Measurements from ENCODE around the gene MYCL.
A peak's percentile ranks its signal among the peaks of the same experiment; 100 is the strongest.

MYCL gene, protein sequence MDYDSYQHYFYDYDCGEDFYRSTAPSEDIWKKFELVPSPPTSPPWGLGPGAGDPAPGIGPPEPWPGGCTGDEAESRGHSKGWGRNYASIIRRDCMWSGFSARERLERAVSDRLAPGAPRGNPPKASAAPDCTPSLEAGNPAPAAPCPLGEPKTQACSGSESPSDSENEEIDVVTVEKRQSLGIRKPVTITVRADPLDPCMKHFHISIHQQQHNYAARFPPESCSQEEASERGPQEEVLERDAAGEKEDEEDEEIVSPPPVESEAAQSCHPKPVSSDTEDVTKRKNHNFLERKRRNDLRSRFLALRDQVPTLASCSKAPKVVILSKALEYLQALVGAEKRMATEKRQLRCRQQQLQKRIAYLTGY

DNA sequence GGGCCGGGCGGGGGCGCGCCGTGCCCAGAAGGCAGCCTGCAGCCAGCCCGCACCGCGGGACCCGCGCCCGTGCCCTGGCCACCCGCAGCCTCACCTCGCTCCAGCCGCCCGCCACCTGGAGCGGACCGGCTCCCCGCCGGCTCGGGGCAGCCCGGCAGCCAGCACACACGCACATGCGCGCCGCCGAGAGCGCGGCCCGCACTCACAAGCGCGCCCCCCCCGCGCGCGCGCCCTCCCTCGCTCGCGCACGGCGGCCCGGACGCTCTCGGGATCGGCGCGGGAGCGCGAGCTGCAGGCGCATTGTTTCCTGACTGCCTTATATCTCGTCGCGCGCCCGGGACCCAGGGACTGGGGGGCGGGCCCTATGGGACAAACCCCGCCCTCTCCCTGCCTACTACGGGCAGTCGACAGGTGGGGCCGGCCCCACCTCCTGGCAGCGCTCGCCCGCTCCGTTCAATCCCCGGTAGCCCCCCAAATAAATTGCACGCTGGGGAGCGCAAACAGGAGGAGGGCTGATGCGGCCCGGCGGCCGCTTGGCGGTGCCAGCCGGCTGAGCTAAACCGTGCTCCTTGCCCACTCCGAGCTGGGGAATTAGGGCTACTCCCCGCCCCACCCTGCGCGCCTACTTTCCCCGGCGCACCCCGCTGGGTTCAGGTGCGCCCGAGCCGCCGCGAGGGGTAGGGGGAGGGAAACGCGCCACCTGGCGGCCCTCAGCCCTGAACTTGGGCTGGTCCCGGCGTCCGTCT, at the start of gene MYCL:
Gene MYCL (minus strand): TSS at position 204 of the 746 bp plus-strand sequence. CDS start 483 bp downstream, outside the sequence.
- peak; percentile 57 for DNase-seq

DNA sequence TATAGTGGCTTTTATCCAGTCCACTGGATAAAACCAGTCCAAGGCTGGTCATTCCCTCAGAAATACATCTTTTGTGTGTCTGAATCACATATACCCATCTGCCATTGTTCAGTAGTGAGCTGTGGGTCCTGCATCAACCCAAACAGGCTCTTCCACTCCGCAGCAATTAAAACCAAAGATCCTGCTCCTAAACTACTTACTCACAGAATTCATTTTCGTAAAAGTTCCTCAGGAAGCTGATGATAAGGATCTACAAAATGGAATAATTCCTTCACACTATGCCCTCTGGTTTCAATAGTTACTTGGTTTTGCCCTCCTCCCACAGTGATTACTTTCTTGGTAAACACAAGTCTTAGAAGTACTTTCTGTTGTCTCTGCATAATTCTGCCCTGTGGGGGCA, 48.2 kb upstream of the MYCL start:
- DNase-seq, result no peak

DNA sequence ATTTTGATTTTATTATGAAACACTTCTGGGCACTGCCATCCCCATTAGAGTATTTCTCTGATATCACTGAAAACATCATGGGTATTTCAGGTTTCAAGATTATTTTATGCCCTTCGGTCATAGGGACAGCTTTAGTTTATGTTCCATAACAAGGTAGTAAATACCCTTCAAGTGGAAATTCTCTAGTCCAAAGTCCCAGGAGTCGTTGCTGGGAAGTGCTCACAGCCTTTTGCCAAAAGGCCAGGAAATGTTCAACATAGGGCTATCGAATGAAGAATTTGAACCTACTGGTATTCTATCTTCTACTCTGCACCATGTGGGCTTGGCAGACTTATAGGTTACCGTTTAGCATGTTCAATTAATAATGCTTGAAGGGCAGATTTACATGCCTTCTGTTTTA, 45.5 kb upstream of the MYCL start:
- DNase-seq, result no peak

DNA sequence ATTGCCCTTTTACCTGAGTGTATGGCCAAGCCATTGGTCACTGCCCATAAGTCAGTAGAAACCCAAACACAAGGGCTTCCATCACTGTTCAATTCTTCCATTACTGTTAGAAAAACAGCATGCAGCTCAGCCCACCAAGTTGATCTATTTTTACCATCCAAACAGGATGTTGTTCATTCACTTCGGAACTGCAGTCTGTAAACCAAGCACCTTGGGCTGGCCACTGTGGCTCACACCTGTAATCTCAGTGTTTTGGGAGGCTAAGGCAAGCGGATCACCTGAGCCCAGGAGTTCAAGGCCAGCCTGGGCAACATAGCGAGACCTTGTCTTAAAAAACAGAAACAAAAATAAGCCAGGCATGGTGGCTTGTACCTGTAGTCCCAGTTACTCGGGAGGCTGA, 44.5 kb upstream of the MYCL start:
- no peak for DNase-seq

DNA sequence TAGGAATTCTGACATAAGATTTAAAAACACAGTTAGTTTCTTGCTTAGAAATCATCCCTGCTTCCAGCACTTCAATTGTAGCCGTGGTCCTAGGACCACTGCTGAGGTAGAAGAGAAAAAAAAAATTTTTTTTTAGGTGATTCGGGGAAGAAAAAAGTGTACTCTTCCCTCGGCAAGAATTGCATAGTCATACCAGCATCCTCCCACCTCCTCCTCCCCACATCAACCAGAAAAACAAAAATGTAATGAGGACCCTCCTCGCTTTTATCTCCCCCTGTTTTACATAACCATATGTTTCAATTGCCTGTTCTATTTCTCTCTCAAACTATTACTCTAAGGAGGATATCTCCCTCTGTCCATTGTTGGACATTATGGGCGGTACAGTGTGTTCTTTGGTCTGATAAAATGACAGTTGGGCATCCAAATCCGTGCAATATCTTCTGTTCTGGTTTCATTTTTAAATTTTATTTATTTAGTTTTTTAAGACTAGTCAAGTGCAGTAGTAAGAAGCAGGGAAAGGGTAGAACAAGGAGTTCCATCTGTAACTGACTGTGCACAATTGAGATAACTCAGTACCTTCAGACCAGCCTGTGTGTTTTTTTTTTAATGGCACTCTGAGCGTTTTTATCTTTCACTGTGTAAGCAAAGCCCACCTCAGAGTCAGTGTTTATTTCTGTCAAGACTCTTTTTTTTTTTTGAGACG, 42.8 kb upstream of the MYCL start:
- no peak for DNase-seq

DNA sequence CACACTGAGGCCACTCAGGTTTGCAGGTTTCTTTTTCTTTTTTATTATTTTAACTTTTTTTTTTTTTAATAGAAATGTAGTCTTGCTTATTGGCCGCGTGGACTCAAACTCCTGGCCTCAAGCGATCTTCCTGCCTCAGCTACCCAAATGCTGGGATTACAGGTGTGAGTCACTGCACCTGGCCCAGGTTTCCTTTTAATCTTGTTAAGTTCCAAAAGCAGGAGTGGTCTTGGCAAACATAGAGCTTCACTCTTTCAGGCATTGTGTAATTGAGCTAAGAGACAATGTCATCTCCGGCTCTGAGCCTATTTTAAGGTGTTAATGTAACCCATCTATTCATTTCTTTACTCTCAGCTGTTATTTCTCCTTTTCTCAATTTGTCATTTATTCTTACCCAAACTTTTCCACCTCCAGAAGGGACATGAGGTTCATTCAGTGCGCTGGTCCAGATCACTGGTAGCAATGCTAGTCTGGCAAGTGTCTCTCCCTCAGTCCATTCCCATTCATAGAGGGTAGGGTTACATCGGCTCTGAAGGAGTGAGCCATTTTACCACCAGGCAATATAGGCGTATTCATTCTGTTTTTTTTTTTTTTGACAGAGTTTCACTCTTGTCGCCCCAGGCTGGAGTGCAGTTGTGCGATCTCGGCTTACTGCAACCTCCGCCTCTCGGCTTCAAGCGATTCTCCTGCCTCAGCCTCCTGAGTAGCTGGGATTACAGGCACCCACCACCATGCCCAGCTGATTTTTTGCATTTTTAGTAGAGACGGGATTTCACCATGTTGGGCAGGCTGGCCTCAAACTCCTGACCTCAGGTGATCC, 42.0 kb upstream of the MYCL start:
- no peak for DNase-seq

DNA sequence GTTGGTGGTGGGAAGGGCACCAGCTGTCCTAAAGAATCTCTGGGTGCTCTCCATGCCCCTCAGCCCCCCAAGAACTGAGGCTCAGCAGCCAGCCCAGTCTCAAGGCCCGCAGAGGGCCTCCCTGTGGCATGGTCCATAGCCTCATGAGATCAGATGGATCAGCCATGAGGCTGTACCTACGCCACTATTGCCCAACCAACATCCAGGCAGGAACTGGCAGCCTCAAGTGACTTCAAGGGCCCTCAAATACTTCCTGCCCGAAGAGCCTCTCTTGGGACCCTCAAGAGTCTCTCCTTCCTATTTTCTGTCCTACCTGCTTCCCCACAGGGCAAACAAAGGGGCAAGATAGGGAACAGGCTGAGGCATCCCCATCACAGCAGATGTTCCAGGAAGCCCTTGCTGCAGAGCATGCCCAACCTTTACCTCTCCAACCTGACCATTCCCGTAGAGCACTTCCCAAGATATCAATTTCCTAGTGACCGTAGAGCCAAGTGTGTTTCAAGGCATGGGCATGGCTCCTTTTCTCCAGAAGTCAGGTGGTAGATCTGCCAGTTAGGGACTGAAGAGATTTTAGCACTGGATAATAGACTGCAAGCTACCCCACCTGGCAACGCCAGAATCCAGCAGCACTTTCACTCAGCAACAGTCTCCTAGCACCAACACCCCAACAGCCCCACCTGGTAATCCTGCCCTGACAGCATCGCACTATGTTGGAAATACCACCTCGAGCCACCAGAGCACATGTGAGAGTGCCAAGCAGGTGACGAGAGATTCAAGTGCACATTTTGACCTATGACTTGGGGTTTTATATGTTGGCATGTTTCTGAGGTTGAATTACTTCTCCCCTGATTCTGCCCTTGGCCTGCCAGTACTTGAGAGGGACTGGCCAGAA, 39.5 kb upstream of the MYCL start:
- DNase-seq, result no peak

DNA sequence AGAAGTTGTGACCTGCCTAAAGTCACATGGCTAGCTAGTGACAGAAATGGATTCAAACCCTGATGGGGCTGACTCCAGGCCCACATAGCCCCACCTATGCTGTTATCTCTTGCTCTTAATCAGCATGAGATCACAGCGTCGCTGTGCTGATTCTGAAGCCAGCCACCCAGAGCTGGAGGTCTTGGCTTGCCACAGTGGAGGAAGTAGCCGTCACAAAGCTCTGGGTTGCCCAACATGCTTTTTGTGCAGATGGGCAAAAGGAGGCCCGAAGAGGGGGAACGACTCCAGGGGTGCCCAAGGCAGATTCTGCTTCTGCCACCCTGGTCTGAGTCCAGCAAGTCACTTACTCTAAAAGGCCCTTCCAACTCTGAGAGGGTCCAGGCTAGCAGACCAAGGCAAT, 38.5 kb upstream of the MYCL start:
- DNase-seq, result no peak

DNA sequence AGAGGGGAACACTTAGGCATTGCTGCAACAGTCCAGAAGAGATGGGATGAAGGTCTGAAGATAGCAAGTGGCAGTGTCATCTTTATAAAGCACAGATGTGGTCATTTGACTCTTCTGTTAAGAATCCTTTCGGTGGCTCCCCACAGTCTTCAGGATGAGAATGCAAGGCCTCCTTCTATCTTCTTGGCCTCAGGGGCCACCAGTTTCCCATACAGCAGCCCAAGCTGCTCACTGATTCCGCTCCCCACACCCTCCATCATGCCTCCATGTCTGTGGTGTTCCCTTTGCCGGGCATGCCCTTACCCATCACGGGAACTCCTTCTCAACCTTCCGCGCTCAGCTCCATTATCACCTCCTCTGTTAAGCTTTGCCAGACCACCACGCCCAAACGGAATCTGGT, 37.1 kb upstream of the MYCL start:
- DNase-seq, result no peak

DNA sequence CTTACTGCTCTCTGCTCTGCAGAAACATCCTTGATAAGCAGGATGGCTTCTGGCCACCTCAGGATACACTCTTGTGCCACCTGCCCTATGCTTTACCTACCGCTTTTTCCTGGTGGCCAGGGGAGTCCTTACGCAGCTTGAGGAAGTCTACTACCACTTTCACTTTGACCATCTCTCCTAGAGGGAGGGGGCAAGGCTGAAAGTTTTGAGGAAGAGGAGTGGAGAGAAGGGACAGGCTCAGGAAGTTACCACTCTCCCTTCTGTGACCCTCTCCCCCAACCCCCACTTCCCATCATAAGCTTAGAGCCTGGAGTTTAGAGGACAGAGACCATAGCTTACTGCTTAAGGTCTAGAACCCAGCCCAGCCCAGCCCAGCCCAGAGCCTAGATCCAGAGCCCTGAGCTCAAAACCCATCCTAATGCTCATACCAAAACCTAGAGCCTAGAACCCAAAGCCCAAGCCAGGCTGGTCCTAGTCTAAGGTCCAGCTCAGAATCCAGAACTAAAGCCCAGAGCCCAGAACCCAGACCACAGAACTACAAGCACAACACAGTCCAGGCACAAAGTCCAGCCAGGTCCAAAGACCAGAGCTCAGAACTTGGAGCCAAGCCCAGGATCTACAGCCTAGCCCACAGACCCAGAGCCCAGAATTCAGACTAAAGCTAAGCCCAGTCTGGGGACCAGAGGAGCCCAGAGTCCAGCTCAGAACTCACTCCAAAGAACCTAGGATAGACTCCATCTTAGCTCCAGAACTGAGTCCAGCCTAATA, 35.2 kb upstream of the MYCL start:
- no peak for DNase-seq

DNA sequence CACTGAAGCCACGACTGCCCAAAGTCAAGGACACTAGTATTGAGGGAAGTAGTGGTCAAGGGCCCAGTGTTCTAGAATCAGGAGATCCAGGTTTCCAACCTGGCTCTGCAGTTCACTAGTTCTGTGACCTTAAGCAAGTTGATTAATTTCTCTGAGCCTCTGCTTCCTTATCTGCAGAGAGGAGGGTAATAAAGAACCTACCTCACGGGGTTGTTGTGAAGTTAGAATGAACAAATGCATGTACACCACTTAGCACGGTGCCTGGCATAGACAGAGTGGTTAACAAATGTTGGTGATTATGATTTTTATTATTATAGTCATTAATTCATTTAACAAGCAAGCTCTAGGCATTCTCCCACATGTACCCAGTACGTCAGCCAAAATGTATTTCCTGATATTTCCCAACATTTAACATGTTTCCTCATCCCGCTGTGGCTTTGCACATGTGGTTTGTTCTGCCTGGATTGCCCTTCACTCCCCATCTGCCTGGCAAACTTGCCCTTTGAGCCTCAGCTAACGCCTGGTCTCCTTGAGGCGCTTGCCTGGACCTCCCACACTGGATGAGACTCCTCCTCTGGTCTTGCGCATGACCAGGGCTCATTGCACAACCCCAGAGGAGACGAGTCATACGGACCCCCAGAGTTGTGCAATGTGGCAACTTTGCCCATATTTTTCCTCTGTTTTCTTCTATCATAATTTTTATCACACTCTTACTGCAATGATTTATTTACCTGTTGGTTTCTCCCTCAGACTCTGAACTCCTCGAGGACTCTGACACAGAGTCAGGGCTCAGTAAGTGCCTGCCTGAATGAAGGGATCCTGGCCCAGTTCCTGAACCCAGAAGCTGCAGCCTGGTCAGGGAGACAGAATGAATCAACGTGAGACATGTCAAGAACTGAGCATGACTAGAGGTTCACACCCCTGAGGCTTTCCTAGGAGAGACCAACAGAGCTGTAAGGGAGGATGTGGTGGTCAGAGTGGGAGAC, 32.5 kb upstream of the MYCL start:
- peak; percentile 100 for DNase-seq

DNA sequence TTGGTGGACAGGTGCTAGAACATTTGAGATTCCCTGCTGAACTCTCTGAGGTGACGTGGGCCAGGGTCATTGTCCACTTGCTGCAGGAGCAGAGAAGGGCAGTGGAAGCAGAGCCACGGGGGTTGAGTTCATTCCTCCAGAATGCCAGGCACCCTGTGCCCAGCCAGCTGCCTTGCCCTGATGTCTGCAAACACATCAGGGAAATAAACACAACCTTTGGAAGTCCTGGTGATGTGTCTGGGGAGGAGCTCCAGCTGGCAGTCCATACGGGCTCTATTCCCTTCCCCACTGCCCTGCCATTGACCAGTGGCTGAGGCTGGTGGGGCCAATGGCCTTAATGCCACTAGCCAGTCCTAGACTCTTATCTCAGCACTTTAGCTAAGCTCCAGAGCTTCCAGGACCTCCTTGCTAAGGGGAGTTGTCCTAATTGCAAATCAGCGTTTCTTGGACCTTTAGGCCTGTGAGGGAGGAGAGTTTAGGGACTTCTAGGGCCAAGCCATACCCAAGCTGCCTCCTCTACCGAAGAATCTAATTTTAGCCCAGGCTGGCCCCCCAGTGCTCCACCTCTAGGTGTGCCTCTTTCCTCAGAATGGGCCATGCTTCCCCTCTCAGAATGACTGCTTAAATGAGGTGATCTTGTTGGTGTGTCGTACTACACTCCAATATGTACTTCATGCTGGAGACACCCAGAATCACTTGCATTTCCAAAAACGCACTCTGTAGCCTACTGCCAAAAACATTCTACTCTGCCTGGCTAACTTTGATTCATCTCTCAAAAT, 27.3 kb upstream of the MYCL start:
- DNase-seq, result no peak

DNA sequence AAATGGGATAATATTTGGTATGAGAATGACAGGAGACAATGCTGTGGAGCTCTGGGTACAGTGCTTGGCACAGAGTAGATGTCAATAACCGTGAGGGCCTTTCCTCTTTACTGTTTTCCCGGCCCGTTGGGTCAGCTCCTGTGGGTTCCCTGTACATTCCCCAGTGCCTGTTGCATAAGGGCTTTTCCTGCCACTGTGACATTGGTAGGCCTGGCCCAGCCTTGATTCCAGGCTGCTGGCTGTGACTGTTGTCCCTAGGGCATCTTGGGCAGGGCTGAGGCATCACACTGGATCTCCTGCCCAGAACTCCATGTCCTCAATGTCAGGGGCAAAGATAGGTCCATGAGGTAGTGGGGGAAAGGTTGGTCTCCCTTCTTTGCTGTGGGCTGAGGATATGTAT, 25.8 kb upstream of the MYCL start:
- no peak for DNase-seq

DNA sequence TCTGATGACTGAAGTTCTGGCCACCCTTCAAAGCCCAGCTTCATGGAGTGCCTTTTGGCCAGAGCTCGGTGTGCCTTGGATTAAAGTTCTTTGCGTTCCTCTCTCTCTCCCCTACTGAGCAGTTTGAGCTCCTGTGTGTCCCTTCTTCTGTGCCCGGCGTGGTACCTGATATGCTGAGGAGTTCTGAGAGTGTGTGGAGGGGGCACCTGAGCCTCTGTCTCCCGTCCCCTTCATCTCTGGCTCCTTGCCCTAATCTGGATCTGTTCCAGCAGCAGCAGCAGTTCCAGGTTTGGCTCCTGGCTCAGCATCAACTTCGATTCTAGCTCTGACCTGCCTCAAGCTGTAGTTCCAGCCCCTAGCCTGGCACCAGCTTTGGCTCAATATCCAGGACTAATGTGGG, 25.1 kb upstream of the MYCL start:
- DNase-seq, result no peak

DNA sequence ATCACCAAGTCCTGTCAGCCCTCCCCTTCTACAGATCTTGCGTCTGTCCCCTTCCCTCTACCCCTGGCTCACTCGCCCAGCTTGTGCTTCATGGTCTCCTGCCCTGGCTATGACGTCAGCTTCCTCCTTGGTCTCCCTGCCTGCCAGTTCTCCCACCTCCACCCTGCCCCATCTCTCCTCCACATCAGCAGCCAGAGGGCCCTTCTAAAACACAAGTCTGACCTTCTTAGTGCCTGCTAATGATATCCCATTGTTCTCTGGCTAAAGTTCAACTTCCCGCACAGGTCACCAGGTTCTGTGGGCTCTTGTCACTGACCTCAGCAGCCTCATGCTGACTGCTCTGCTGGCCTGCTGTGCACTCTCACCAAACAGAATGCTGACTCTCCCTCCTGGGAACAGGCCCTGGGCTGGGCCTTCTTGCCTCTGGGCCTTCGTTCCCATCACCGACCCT, 24.7 kb upstream of the MYCL start:
- no peak for DNase-seq

DNA sequence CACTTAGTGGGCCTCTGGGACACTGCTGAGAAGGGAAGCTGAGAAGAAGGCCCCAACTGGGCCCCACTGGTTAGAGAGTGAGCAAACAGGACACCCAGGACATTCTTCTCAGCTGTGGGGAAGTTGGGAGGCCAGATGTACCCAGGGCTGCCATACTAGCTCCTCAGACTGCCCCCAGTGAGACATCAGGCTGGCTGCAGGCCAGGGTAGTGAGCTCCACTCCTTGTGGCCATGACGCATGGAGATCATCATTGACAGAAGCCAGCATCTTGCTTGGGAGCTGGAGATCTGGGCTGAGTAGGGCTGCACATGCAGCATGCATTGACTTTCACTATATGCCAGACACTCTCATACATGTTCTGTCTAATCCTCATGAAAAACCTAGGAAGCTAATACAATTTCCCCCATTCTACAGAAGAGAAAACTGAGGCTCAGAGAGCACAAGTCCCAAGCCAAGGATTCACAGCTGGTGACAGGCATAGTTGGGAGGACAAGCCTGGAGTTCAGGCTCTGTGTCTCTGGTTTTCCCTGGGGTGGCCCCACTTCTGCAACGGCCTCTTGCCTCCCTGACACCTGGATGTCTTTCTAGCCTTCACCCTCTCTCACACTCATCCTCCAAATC, 24.1 kb upstream of the MYCL start:
- DNase-seq, result no peak

DNA sequence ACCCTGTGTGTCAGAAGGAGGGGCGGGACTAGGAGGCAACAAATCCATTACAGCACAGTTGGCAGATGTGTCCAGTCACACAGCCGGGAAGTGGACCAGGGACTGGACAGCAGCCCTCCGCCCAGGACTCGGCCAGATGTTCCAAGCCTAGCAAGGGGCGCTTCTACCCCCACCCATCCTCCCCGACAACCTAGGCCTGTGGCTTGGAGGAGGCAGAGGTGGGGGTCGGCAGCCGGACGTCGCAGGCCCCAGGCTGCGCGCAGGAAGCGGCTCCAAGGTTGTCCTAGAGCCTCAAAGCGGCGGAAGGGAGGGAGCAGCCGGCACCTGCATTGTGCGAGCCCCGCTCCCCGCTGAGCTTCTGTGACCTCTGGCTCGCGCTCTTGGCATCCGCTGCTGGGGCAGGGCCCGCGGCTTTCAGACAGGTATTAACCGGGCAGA, 20.6 kb upstream of the MYCL start:
- no peak for DNase-seq

DNA sequence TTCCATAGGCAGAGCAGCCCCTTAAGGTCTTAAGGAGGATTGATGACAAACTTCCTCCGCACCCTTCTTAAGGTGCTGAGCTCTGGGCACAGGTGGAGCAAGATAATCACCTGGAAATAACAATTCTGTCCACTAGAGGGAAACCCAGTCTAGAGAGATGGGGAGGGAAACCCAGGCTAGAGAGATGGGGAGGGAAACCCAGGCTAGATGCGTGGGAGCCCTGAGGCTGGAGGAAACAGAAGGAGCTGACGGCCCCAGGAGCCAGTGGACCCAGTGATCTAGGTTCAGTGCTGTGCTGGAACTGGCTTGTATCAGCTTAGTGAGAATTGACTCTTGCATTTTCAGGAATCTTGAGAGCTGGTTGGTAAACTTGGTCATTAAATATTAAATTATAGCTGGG, 17.8 kb upstream of the MYCL start:
- DNase-seq, result peak; percentile 81

Measured in NCI-H226 (cell line).